ENCODE data around the gene LGALS1.

Gene LGALS1

GRCh38 chr22:37632174-37633088 lies 43.0 kb upstream of the LGALS1 start:
- H3K27ac ChIP-seq (ENCODE audit: low read depth, low read length) = peak overlapping the region; percentile 77; the same call in 1 of the 2 replicates
- no peaks in the 10 kb centered on the region for H3K9me3 ChIP-seq (ENCODE audit: control insufficient read depth, insufficient read depth, low read depth, low read length)
- peaks cover 39% of the 10 kb centered on the region for H3K36me3 ChIP-seq (ENCODE audit: control insufficient read depth, insufficient read depth, low read length)
- peak overlapping the region; percentile 37 for H3K9ac ChIP-seq (ENCODE audit: low read length)
- H3K4me3 ChIP-seq (ENCODE audit: low read depth, low read length) = no peak overlapping the region
- no peaks in the 10 kb centered on the region for H3K27me3 ChIP-seq (ENCODE audit: control insufficient read depth, insufficient read depth, low read length)
- H3K4me1 ChIP-seq (ENCODE audit: control insufficient read depth, insufficient read depth, low read length) = peaks cover 28% of the 10 kb centered on the region

DNA sequence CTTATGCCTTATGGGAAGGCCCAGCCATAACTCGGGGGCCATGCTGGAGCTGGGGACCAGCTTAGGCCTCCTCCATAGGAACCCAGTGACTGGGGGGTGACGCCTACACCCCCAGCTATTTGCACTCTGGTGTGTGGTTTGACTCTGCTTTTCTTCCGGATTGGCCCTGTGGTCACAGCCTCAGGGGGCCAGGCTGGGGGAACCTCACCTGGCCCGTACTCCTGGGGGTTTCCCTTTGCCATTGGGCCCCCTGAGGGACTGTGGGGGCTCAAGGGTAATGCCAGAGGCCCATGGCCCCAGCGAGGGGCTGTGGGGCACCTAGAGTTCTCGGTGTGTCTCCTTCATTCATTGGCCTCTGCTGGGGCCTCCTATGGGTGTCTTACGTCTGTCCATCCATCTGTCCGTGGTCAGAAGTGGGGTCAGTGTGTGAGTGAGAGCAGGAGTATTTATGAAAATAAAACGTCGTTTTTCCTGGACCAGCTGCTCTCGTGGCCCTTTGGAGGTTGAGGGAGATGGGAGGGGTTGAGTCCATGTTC lies 42.3 kb upstream of the LGALS1 start:
- Histone ChIP-seq H3K27ac (ENCODE audit: low read depth, low read length) (peak overlapping the region; percentile 77; the same call in 1 of the 2 replicates), H3K27me3 (ENCODE audit: control insufficient read depth, insufficient read depth, low read length) (no peaks in the 10 kb centered on the region), H3K9ac (ENCODE audit: low read length) (peak overlapping the region; percentile 37), H3K36me3 (ENCODE audit: control insufficient read depth, insufficient read depth, low read length) (peaks cover 35% of the 10 kb centered on the region), H3K4me3 (ENCODE audit: low read depth, low read length) (no peak overlapping the region), H3K4me1 (ENCODE audit: control insufficient read depth, insufficient read depth, low read length) (peaks cover 33% of the 10 kb centered on the region), H3K9me3 (ENCODE audit: control insufficient read depth, insufficient read depth, low read depth, low read length) (no peaks in the 10 kb centered on the region)

GRCh38 chr22:37633625-37634416 lies 41.6 kb upstream of the LGALS1 start:
- Histone ChIP-seq H3K36me3 (ENCODE audit: control insufficient read depth, insufficient read depth, low read length) (peaks cover 28% of the 10 kb centered on the region), H3K4me1 (ENCODE audit: control insufficient read depth, insufficient read depth, low read length) (peaks cover 40% of the 10 kb centered on the region), H3K4me3 (ENCODE audit: low read depth, low read length) (peak overlapping the region; percentile 41), H3K27me3 (ENCODE audit: control insufficient read depth, insufficient read depth, low read length) (no peaks in the 10 kb centered on the region), H3K9me3 (ENCODE audit: control insufficient read depth, insufficient read depth, low read depth, low read length) (no peaks in the 10 kb centered on the region), H3K27ac (ENCODE audit: low read depth, low read length) (peak overlapping the region; percentile 77; the same call in 1 of the 2 replicates), H3K9ac (ENCODE audit: low read length) (peak overlapping the region; percentile 72)

GRCh38 chr22:37634417-37634924 lies 41.0 kb upstream of the LGALS1 start:
- Histone ChIP-seq H3K9me3 (ENCODE audit: control insufficient read depth, insufficient read depth, low read depth, low read length) (no peaks in the 10 kb centered on the region), H3K4me3 (ENCODE audit: low read depth, low read length) (0 out of 2 replicates have a peak overlapping the region, but pooled peaks have one; percentile 41), H3K4me1 (ENCODE audit: control insufficient read depth, insufficient read depth, low read length) (peaks cover 44% of the 10 kb centered on the region), H3K27me3 (ENCODE audit: control insufficient read depth, insufficient read depth, low read length) (no peaks in the 10 kb centered on the region), H3K27ac (ENCODE audit: low read depth, low read length) (peak overlapping the region; percentile 77; the same call in 1 of the 2 replicates), H3K9ac (ENCODE audit: low read length) (peak overlapping the region; percentile 72), H3K36me3 (ENCODE audit: control insufficient read depth, insufficient read depth, low read length) (peaks cover 22% of the 10 kb centered on the region)

DNA sequence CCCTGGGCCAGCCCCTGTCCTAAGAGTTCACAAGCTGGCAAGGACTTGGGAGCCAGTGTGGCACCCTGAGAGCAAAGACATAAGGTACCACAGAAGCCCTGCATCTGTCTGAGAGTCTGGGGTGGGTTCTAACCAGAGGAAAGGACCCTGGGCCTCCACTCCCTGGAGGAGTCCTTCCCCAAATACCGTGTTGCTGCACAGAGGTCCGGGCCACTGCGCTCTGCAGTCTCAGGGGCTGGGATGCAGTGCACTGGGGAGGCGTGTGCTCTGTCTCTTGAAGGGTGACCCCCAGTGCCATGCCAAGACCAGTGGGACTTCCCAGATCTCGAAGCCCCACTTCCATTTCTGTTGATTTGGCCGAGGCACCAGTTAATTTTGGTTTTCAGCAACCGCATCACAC lies 40.3 kb upstream of the LGALS1 start:
- peaks cover 44% of the 10 kb centered on the region for H3K4me1 ChIP-seq (ENCODE audit: control insufficient read depth, insufficient read depth, low read length)
- no peaks in the 10 kb centered on the region for H3K9me3 ChIP-seq (ENCODE audit: control insufficient read depth, insufficient read depth, low read depth, low read length)
- H3K27ac ChIP-seq (ENCODE audit: low read depth, low read length) = no peak overlapping the region
- no peaks in the 10 kb centered on the region for H3K27me3 ChIP-seq (ENCODE audit: control insufficient read depth, insufficient read depth, low read length)
- peaks cover 21% of the 10 kb centered on the region for H3K36me3 ChIP-seq (ENCODE audit: control insufficient read depth, insufficient read depth, low read length)
- H3K4me3 ChIP-seq (ENCODE audit: low read depth, low read length) = no peak overlapping the region
- H3K9ac ChIP-seq (ENCODE audit: low read length) = no peak overlapping the region

GRCh38 chr22:37636186-37636948 lies 39.1 kb upstream of the LGALS1 start:
- Histone ChIP-seq H3K27me3 (ENCODE audit: control insufficient read depth, insufficient read depth, low read length) (no peaks in the 10 kb centered on the region), H3K4me3 (ENCODE audit: low read depth, low read length) (no peak overlapping the region), H3K4me1 (ENCODE audit: control insufficient read depth, insufficient read depth, low read length) (peaks cover 50% of the 10 kb centered on the region), H3K36me3 (ENCODE audit: control insufficient read depth, insufficient read depth, low read length) (peaks cover 14% of the 10 kb centered on the region), H3K27ac (ENCODE audit: low read depth, low read length) (no peak overlapping the region), H3K9me3 (ENCODE audit: control insufficient read depth, insufficient read depth, low read depth, low read length) (no peaks in the 10 kb centered on the region), H3K9ac (ENCODE audit: low read length) (no peak overlapping the region)

DNA sequence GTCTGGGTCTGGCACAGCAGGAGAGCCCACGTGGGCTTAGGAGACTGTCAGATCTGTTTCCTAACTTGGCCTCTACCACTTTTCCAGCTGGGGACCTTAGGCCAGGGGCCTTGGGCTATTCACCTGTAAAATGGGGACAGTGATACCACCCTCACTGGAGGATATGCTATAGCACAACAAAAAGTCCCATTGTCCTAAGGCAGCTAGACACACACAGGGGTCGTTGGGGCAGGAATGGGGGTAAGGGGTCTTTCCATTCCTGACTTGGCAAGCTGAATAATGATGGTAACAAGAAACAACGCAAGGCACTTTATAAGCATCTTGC lies 38.5 kb upstream of the LGALS1 start:
- Histone ChIP-seq H3K36me3 (ENCODE audit: control insufficient read depth, insufficient read depth, low read length) (peaks cover 14% of the 10 kb centered on the region), H3K9ac (ENCODE audit: low read length) (no peak overlapping the region), H3K27me3 (ENCODE audit: control insufficient read depth, insufficient read depth, low read length) (no peaks in the 10 kb centered on the region), H3K4me1 (ENCODE audit: control insufficient read depth, insufficient read depth, low read length) (peaks cover 50% of the 10 kb centered on the region), H3K4me3 (ENCODE audit: low read depth, low read length) (no peak overlapping the region), H3K9me3 (ENCODE audit: control insufficient read depth, insufficient read depth, low read depth, low read length) (no peaks in the 10 kb centered on the region), H3K27ac (ENCODE audit: low read depth, low read length) (no peak overlapping the region)

GRCh38 chr22:37638391-37639069 lies 36.9 kb upstream of the LGALS1 start:
- Histone ChIP-seq H3K27me3 (ENCODE audit: control insufficient read depth, insufficient read depth, low read length) (no peaks in the 10 kb centered on the region), H3K4me3 (ENCODE audit: low read depth, low read length) (peak overlapping the region; percentile 85), H3K36me3 (ENCODE audit: control insufficient read depth, insufficient read depth, low read length) (peaks cover 14% of the 10 kb centered on the region), H3K27ac (ENCODE audit: low read depth, low read length) (no peak overlapping the region), H3K9me3 (ENCODE audit: control insufficient read depth, insufficient read depth, low read depth, low read length) (no peaks in the 10 kb centered on the region), H3K9ac (ENCODE audit: low read length) (peak overlapping the region; percentile 63), H3K4me1 (ENCODE audit: control insufficient read depth, insufficient read depth, low read length) (peaks cover 41% of the 10 kb centered on the region)

- Histone ChIP-seq H3K4me1 (ENCODE audit: control insufficient read depth, insufficient read depth, low read length) (peaks cover 34% of the 10 kb centered on the region), H3K4me3 (ENCODE audit: low read depth, low read length) (peak within 1 kb of the TSS; percentile 85), H3K9ac (ENCODE audit: low read length) (peak within 1 kb of the TSS; percentile 76), H3K9me3 (ENCODE audit: control insufficient read depth, insufficient read depth, low read depth, low read length) (no peaks in the 10 kb centered on the region), H3K36me3 (ENCODE audit: control insufficient read depth, insufficient read depth, low read length) (peaks cover 19% of the 10 kb centered on the region), H3K27ac (ENCODE audit: low read depth, low read length) (peak within 1 kb of the TSS; percentile 19; the same call in 1 of the 2 replicates), H3K27me3 (ENCODE audit: control insufficient read depth, insufficient read depth, low read length) (no peaks in the 10 kb centered on the region)
These were observed 36.2 kb upstream of the LGALS1 start, which contains the start of gene SH3BP1 for GRCh38 chr22:37639070-37639760. TSS of gene SH3BP1 (plus strand) at chr22:37639669. CDS start at chr22:37639788, 119 bp downstream.

Data from HUES6 (cell line).